Body of pancreas (tissue), 4 donors: ENCODE results near the gene SCN1B. TPM values are rescaled to one million over a fixed set of nuclear protein-coding genes. Genes with fewer than 3 reads are reported as not detected.

ENCODE experiments used
- ATAC-seq: fragments of 150-250 bp; one replicate; pipeline ENCODE4 v1.9.1; 2016
- DNase-seq, 4 donors: peaks; one replicate each; pipeline ENCODE4 v3.0.0-alpha.2; 2019
- H3K27ac ChIP-seq, 4 donors: fragments of 200-600 bp; sonication (generic); 1 replicate in 3 of 4; 2 replicates in 1 of 4; pipeline versions ENCODE4 v1.5.1 to v1.6.1; 2016 to 2019; ENCODE audit warnings: mild to moderate bottlenecking in 1 of 4, mixed read lengths in 1 of 4, moderate library complexity in 1 of 4
- H3K27me3 ChIP-seq, 2 donors: fragments of 200-600 bp; sonication (generic); one replicate each; pipeline ENCODE4 v1.6.0; 2016; ENCODE audit warnings: mild to moderate bottlenecking in 1 of 2
- H3K36me3 ChIP-seq, 2 donors: fragments of 200-600 bp; sonication (generic); replicated peaks in 1 of 2; 2 replicates each; pipeline ENCODE4 v1.5.1; 2016; ENCODE audit warnings: low read depth in 2 of 2; ENCODE audit not compliant: insufficient read depth in 1 of 2
- H3K4me1 ChIP-seq: fragments of 200-600 bp; sonication (generic); one replicate; pipeline ENCODE4 v1.6.0; 2016
- H3K4me3 ChIP-seq, 2 donors: fragments of 200-600 bp; sonication (generic); 1 replicate in 1 of 2; 2 replicates in 1 of 2; pipeline ENCODE4 v1.5.1; 2016 to 2019
- H3K9me3 ChIP-seq, 3 donors: fragments of 200-600 bp; sonication (generic); 1 replicate in 2 of 3; 2 replicates in 1 of 3; pipeline ENCODE4 v1.5.1; 2016
- CTCF ChIP-seq, 7 experiments: fragments of 450-650 bp in 4 of 7; fragments of 200-600 bp in 3 of 7; sonication (generic) in 3 of 7; IDR thresholded peaks; one replicate each; pipeline ENCODE4 v1.5.1; 2016 to 2019; ENCODE audit warnings: antibody characterized with exemption in 7 of 7
- POLR2A ChIP-seq, 3 donors: fragments of 450-650 bp; IDR thresholded peaks; one replicate each; pipeline ENCODE4 v1.6.1; 2016; ENCODE audit warnings: antibody characterized with exemption in 3 of 3, mild to moderate bottlenecking in 2 of 3
- WGBS, 2 donors: methylation state at CpG; one replicate each; pipeline ENCODE4 v1.1.5; 2017; 5-methylcytosine and 5-hydroxymethylcytosine counted together
- intact Hi-C: fragments of 100-400 bp; cut with DNase I; formaldehyde crosslinking; loops from one replicate; pipeline ENCODE4 v1.15.1; 2023
- total RNA-seq, 2 donors: library from RNA; depleted of rRNA; stranded (reverse); fragments of >200 nt; gene quantifications; one replicate each; pipeline ENCODE4 v1.1.0, GENCODE V29; 2016

Gene SCN1B
- total RNA-seq, 2 donors from 2014 or later: 2.3 to 23.6 TPM

- Histone ChIP-seq H3K36me3 (no peaks in the 10 kb centered on the region), H3K9me3 (no peaks in the 10 kb centered on the region), H3K27ac (no peak overlapping the region), H3K4me3 (no peak overlapping the region), H3K27me3 (no peaks in the 10 kb centered on the region), H3K4me1 (no peaks in the 10 kb centered on the region)
- WGBS, 2 donors: 77 to 89% methylated on average over 4 to 14 of the region's 14 CpGs
- TF ChIP-seq POLR2A (IDR thresholded peaks at IDR 0.05) (no peak), CTCF (IDR thresholded peaks at IDR 0.05) (no peak)
- ATAC-seq (no peak), DNase-seq (no peak)
- intact Hi-C loops: no loop called here
Observed at GRCh38 chr19:35079826-35080225, 49.6 kb downstream of the SCN1B start.

GRCh38 chr19:35080613-35081170 is 50.4 kb downstream of the SCN1B start:
- no peaks in the 10 kb centered on the region for H3K9me3 ChIP-seq
- H3K27me3 ChIP-seq: no peaks in the 10 kb centered on the region
- no peak for ATAC-seq
- intact Hi-C loops: no loop called here
- DNase-seq: no peak
- no peak overlapping the region for H3K4me3 ChIP-seq
- TF ChIP-seq CTCF (IDR thresholded peaks at IDR 0.05): no peak
- TF ChIP-seq POLR2A (IDR thresholded peaks at IDR 0.05): no peak
- H3K27ac ChIP-seq: no peak overlapping the region
- H3K36me3 ChIP-seq: no peaks in the 10 kb centered on the region
- H3K4me1 ChIP-seq: no peaks in the 10 kb centered on the region
- WGBS, 2 donors: 87% methylated on average over 15 of the region's 16 CpGs; no CpG with 5 or more reads in 1 of the 2 donors

GRCh38 chr19:35081201-35081600 is 50.9 kb downstream of the SCN1B start:
- 77 to 89% methylated on average over 5 to 6 of the region's 6 CpGs for WGBS, 2 donors
- ATAC-seq: no peak
- H3K4me3 ChIP-seq: no peak overlapping the region
- no peaks in the 10 kb centered on the region for H3K4me1 ChIP-seq
- H3K27me3 ChIP-seq: no peaks in the 10 kb centered on the region
- TF ChIP-seq CTCF (IDR thresholded peaks at IDR 0.05): no peak
- TF ChIP-seq POLR2A (IDR thresholded peaks at IDR 0.05): no peak
- DNase-seq: no peak
- intact Hi-C loops: no loop called here
- H3K36me3 ChIP-seq: no peaks in the 10 kb centered on the region
- no peaks in the 10 kb centered on the region for H3K9me3 ChIP-seq
- no peak overlapping the region for H3K27ac ChIP-seq

GRCh38 chr19:35083691-35084508 is 53.6 kb downstream of the SCN1B start:
- no peaks in the 10 kb centered on the region for H3K9me3 ChIP-seq
- intact Hi-C loops: no loop called here
- no peaks in the 10 kb centered on the region for H3K27me3 ChIP-seq
- no peak for ATAC-seq
- H3K4me1 ChIP-seq: no peaks in the 10 kb centered on the region
- H3K36me3 ChIP-seq: no peaks in the 10 kb centered on the region
- no peak overlapping the region for H3K4me3 ChIP-seq
- WGBS, 2 donors: 79 to 90% methylated on average over 10 to 15 of the region's 15 CpGs
- no peak for DNase-seq
- H3K27ac ChIP-seq: no peak overlapping the region
- TF ChIP-seq CTCF (IDR thresholded peaks at IDR 0.05) (no peak), POLR2A (IDR thresholded peaks at IDR 0.05) (no peak)

- intact Hi-C loops: no loop called here
- Histone ChIP-seq H3K27ac (no peak overlapping the region), H3K9me3 (no peaks in the 10 kb centered on the region), H3K36me3 (no peaks in the 10 kb centered on the region), H3K4me3 (no peak overlapping the region), H3K27me3 (no peaks in the 10 kb centered on the region), H3K4me1 (peaks cover under 1% of the 10 kb centered on the region)
- TF ChIP-seq CTCF (IDR thresholded peaks at IDR 0.05): no peak
- no peak for TF ChIP-seq POLR2A (IDR thresholded peaks at IDR 0.05)
- no peak for DNase-seq
- WGBS, 2 donors: 86 to 90% methylated on average over 3 of the region's 3 CpGs
- no peak for ATAC-seq
Observed at GRCh38 chr19:35084509-35084762, 54.2 kb downstream of the SCN1B start.
